Esophagus squamous epithelium (tissue), 5 donors: ENCODE measurements around the gene PNPLA5. TPM values are rescaled to one million over a fixed set of nuclear protein-coding genes. Genes with fewer than 3 reads are reported as not detected.

Source experiments
- DNase-seq: peaks from one replicate; lab custom pipeline; 2025; lab: John Stamatoyannopoulos, UW
- H3K27ac ChIP-seq, 4 donors: fragments of 200-600 bp; sonication (generic); one replicate each; pipeline ENCODE4 v1.5.1; 2016 to 2019; ENCODE audit warnings: mild to moderate bottlenecking in 1 of 4
- H3K27me3 ChIP-seq, 4 donors: fragments of 200-600 bp; sonication (generic); 1 replicate in 3 of 4; 2 replicates in 1 of 4; pipeline versions ENCODE4 v1.5.1 to v1.6.0; 2017 to 2021; ENCODE audit warnings: antibody characterized with exemption in 1 of 4
- H3K36me3 ChIP-seq, 3 donors: fragments of 200-600 bp; sonication (generic); one replicate each; pipeline ENCODE4 v1.5.1; 2016 to 2019
- H3K4me1 ChIP-seq, 3 donors: fragments of 200-600 bp; sonication (generic); one replicate each; pipeline ENCODE4 v1.5.1; 2017 to 2019
- H3K4me3 ChIP-seq, 4 donors: fragments of 200-600 bp; sonication (generic); 1 replicate in 3 of 4; 2 replicates in 1 of 4; pipeline ENCODE4 v1.5.1; 2016 to 2019; ENCODE audit warnings: mild to moderate bottlenecking in 2 of 4, moderate library complexity in 1 of 4
- H3K9me3 ChIP-seq, 3 donors: fragments of 200-600 bp; sonication (generic); one replicate each; pipeline ENCODE4 v1.5.1; 2016 to 2019
- CTCF ChIP-seq, 6 experiments: fragments of 450-650 bp in 4 of 6; fragments of 200-600 bp in 2 of 6; sonication (generic) in 2 of 6; IDR thresholded peaks; one replicate each; pipeline ENCODE4 v1.5.1; 2016 to 2019; ENCODE audit warnings: antibody characterized with exemption in 6 of 6, mild to moderate bottlenecking in 4 of 6, moderate library complexity in 4 of 6
- POLR2A ChIP-seq, 4 donors: fragments of 450-650 bp; IDR thresholded peaks; one replicate each; pipeline ENCODE4 v1.6.1; 2017; ENCODE audit warnings: antibody characterized with exemption in 4 of 4, mild to moderate bottlenecking in 4 of 4, moderate library complexity in 3 of 4
- WGBS, 2 donors: methylation state at CpG; one replicate each; pipeline ENCODE4 v1.1.5; 2018; 5-methylcytosine and 5-hydroxymethylcytosine counted together
- intact Hi-C: fragments of 100-400 bp; cut with DNase I; formaldehyde crosslinking; loops from one replicate; pipeline ENCODE4 v1.15.0; 2022
- total RNA-seq, 4 donors: library from RNA; depleted of rRNA; stranded (reverse); fragments of >200 nt; gene quantifications; one replicate each; pipeline ENCODE4 v1.1.0, GENCODE V29; 2016
- donor health status: DM: yes; HTN: yes; CAD: no.

Gene PNPLA5
- total RNA-seq, 4 donors from 2014 or later: not detected

- H3K27ac ChIP-seq: peak overlapping the region in 3 of 4 donors; percentile 53 to 79 (median 74)
- no peak for DNase-seq
- WGBS, 2 donors: 46 to 62% methylated on average over 12 to 19 of the region's 33 CpGs
- H3K9me3 ChIP-seq: no peaks in the 10 kb centered on the region
- intact Hi-C loops: no loop called here
- TF ChIP-seq CTCF (IDR thresholded peaks at IDR 0.05) (no peak), POLR2A (IDR thresholded peaks at IDR 0.05) (no peak)
- H3K36me3 ChIP-seq: no peaks in the 10 kb centered on the region
- H3K4me3 ChIP-seq: no peak overlapping the region
- peaks cover 3 to 40% (median 10%) of the 10 kb centered on the region in 3 donors for H3K4me1 ChIP-seq
- peaks cover 0 to 45% (median 0%) of the 10 kb centered on the region in 4 donors for H3K27me3 ChIP-seq
Measured at GRCh38 chr22:43829904-43830851, 61.6 kb downstream of the PNPLA5 start.

Other genes with a start within 250 kb of the PNPLA5 start
- 1 to 10 TPM in 2 of 4 donors, under 1 TPM in 2; 0.22 to 1.5 (median 0.90) TPM for gene EFCAB6, start 79.7 kb downstream of the PNPLA5 start, total RNA-seq
- gene SULT4A1, start 29.5 kb downstream of the PNPLA5 start, total RNA-seq: not detected
- 1 to 10 TPM in 1 of 4 donors, under 1 TPM in 2, not detected in 1; 0.76 to 1.7 (median 0.92) TPM for gene PNPLA3, start 31.8 kb upstream of the PNPLA5 start, total RNA-seq
- 10 to 100 TPM; 24.4 to 45.5 (median 34.3) TPM for gene SAMM50, start 63.4 kb upstream of the PNPLA5 start, total RNA-seq
- 10 to 100 TPM in 2 of 4 donors, 1 to 10 TPM in 2; 3.3 to 20.8 (median 11.7) TPM for gene PARVB, start 132.3 kb upstream of the PNPLA5 start, total RNA-seq